ENCODE data around the gene MYDGF. TPM values are rescaled to one million over a fixed set of nuclear protein-coding genes. Genes with fewer than 3 reads are reported as not detected.

The MYDGF gene
- total and polyA plus RNA-seq, 2 of the 13 experiments (the other 11 are each of a cell fraction or from before 2014, with no cell fraction given): 116 to 198 TPM

DNA sequence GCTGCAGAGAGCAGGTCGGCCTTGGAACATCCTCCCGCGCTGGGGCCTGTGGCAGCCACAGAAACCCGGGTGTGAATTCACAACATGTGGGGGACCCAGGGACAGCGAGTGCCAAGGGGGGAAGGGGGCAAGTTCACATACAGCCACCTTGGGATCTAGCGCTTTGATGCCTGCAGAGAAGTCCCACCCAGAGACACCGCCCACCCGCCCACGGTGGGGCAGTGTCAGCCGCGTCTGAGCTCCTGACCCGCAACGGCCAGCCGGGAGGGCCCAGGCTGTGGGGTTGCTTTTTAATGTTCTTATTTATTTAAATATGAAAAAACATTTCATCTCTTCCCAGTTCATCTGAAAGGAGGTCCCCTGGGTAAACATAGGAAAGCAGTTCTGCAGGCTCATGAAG lies 12.9 kb downstream of the MYDGF start (continued):
- TF ChIP-seq, protein P1, sequence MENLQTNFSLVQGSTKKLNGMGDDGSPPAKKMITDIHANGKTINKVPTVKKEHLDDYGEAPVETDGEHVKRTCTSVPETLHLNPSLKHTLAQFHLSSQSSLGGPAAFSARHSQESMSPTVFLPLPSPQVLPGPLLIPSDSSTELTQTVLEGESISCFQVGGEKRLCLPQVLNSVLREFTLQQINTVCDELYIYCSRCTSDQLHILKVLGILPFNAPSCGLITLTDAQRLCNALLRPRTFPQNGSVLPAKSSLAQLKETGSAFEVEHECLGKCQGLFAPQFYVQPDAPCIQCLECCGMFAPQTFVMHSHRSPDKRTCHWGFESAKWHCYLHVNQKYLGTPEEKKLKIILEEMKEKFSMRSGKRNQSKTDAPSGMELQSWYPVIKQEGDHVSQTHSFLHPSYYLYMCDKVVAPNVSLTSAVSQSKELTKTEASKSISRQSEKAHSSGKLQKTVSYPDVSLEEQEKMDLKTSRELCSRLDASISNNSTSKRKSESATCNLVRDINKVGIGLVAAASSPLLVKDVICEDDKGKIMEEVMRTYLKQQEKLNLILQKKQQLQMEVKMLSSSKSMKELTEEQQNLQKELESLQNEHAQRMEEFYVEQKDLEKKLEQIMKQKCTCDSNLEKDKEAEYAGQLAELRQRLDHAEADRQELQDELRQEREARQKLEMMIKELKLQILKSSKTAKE (CRISPR knock-in tag; IDR thresholded peaks at IDR 0.05; ENCODE audit: borderline replicate concordance): no peak
- TF ChIP-seq CCAR2 (optimal IDR thresholded peaks at IDR 0.05; ENCODE audit: low read depth, low read length) (no peak), ZNF660 (CRISPR knock-in tag; IDR thresholded peaks at IDR 0.05; ENCODE audit: borderline replicate concordance, low read depth) (no peak), ZNF720 (CRISPR knock-in tag; IDR thresholded peaks at IDR 0.05) (no peak)
- TF ChIP-seq, protein P2, sequence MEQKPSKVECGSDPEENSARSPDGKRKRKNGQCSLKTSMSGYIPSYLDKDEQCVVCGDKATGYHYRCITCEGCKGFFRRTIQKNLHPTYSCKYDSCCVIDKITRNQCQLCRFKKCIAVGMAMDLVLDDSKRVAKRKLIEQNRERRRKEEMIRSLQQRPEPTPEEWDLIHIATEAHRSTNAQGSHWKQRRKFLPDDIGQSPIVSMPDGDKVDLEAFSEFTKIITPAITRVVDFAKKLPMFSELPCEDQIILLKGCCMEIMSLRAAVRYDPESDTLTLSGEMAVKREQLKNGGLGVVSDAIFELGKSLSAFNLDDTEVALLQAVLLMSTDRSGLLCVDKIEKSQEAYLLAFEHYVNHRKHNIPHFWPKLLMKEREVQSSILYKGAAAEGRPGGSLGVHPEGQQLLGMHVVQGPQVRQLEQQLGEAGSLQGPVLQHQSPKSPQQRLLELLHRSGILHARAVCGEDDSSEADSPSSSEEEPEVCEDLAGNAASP (CRISPR knock-in tag; IDR thresholded peaks at IDR 0.05; ENCODE audit: borderline replicate concordance): no peak

DNA sequence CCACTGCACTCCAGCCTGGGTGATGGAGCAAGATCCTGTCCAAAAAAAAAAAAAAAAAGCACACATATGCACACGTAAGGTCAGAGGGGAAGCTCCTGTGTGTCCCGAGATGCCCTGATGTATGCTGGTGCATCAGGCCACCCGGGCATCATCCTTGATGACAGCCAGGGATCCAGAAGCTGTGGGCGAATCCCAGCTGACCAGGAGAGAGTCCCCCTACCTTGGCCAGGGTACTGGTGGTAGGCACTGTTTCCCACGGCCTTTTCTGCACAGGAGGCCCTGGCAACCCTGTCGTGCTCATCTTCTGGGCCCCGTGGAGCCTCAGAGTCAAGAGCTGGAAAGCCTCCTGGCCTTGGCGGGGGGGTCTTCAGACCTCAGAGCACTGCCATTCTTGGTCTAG lies 14.0 kb downstream of the MYDGF start:
- Histone ChIP-seq H3K79me2 (ENCODE audit: insufficient read depth, low read length) (no peaks in the 10 kb centered on the region), H3K27me3 (ENCODE audit: control insufficient read depth in 1 of 2, insufficient read depth in 2 of 2, low read length in 2 of 2) (no peaks in the 10 kb centered on the region), H3K4me2 (ENCODE audit: low read depth, low read length) (no peak overlapping the region), H3K27ac (ENCODE audit: extremely low read length, insufficient read depth, low read length) (no peak overlapping the region), H3K4me1 (ENCODE audit: insufficient read depth, low read length) (peaks cover 17% of the 10 kb centered on the region), H3K9me3 (ENCODE audit: low read length) (no peaks in the 10 kb centered on the region), H2AFZ (ENCODE audit: low read length) (no peak overlapping the region), H3K36me3 (replicated peaks in 1 of 2; ENCODE audit: control insufficient read depth in 1 of 2, insufficient read depth in 2 of 2, low read length in 2 of 2) (peaks cover 20 to 56% of the 10 kb centered on the region in 2 experiments), H3K4me3 (replicated peaks in 1 of 3; ENCODE audit: insufficient read depth in 1 of 3, low read depth in 2 of 3, low read length in 3 of 3) (no peak overlapping the region), H4K20me1 (ENCODE audit: insufficient read depth, low read length) (peaks cover 9% of the 10 kb centered on the region; the same call in 1 of the 2 replicates), H3K9ac (ENCODE audit: insufficient read depth, low read depth, low read length) (no peak overlapping the region)
- no TSS peak for BruUV-seq (replicated peaks)
- in situ Hi-C loops (cut with HindIII; ENCODE audit: extremely low pct_ligation_motif_present, low pct_unique_long_range_greater_than_20kb) (no loop called here), intact Hi-C loops (cut with micrococcal nuclease; ENCODE audit: unreplicated experiment) (no loop called here)
- ATAC-seq (no peak), FAIRE-seq (no peak), DNase-seq (ENCODE audit: low spot score) (no peak)
- ChIA-PET CTCF (ENCODE audit: low intra/inter-chr PET ratio, low total read pairs) (no interaction called here), POLR2A (interaction anchor here (1.2 kb wide), 1 partner anchor 135 kb away, joined by 3 read pairs; the partner anchor contains the start of gene FEM1A)
- WGBS (ENCODE audit: low lambda C conversion rate): 93% methylated on average over 6 of the region's 8 CpGs
- TF ChIP-seq RBM22 (optimal IDR thresholded peaks at IDR 0.05; ENCODE audit: low read length) (peak; percentile 86), DR1 (CRISPR knock-in tag; IDR thresholded peaks at IDR 0.05) (no peak), SP140L (CRISPR knock-in tag; IDR thresholded peaks at IDR 0.05; ENCODE audit: borderline replicate concordance) (no peak), AGO1 (IDR thresholded peaks at IDR 0.05; ENCODE audit: low read depth, low read length, poor library complexity, severe bottlenecking) (peak; percentile 39), ZNF451 (CRISPR knock-in tag; IDR thresholded peaks at IDR 0.05) (no peak), ZNF326 (CRISPR knock-in tag; IDR thresholded peaks at IDR 0.05; ENCODE audit: borderline replicate concordance) (peak; percentile 24; the same call in 1 of the 2 replicates), ZNF644 (CRISPR knock-in tag; IDR thresholded peaks at IDR 0.05; ENCODE audit: low read depth) (no peak), AKAP8 (CRISPR knock-in tag; IDR thresholded peaks at IDR 0.05) (0 out of 2 replicates have a peak, but pooled peaks have one; percentile 6), MAFK (conservative IDR thresholded peaks at IDR 0.05 in 1 of 2, IDR thresholded peaks at IDR 0.05 in 1 of 2; ENCODE audit: low read length in 2 of 2) (no peak), POLR2A (IDR thresholded peaks at IDR 0.05; ENCODE audit: insufficient read depth in 1 of 2, low read depth in 2 of 2, low read length in 2 of 2) (peak in 1 of 2 experiments; percentile 14; a peak in 1 of 4 replicates), NFKB2 (CRISPR knock-in tag; IDR thresholded peaks at IDR 0.05; ENCODE audit: borderline replicate concordance) (peak; percentile 21; the same call in 1 of the 2 replicates), AGO2 (optimal IDR thresholded peaks at IDR 0.05; ENCODE audit: low read depth, low read length) (peak; percentile 94), ZNF121 (CRISPR knock-in tag; IDR thresholded peaks at IDR 0.05) (no peak)
- TF ChIP-seq, protein P3, sequence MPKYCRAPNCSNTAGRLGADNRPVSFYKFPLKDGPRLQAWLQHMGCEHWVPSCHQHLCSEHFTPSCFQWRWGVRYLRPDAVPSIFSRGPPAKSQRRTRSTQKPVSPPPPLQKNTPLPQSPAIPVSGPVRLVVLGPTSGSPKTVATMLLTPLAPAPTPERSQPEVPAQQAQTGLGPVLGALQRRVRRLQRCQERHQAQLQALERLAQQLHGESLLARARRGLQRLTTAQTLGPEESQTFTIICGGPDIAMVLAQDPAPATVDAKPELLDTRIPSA (CRISPR knock-in tag; IDR thresholded peaks at IDR 0.05; ENCODE audit: borderline replicate concordance): no peak

Data from HepG2 (cell line).